ENCODE measurements around the gene RNF10. TPM values are rescaled to one million over a fixed set of nuclear protein-coding genes. Genes with fewer than 3 reads are reported as not detected.

Gene RNF10
- total and polyA plus RNA-seq, 2 donors = 44.8 to 165 TPM

- DNase-seq (ENCODE audit: low read depth in 6 of 9, low spot score in 9 of 9) = no peak
- Histone ChIP-seq H3K4me3 (ENCODE audit: low read length in 2 of 2) (no peak overlapping the region), H3K27me3 (ENCODE audit: control insufficient read depth in 2 of 2, insufficient read depth in 1 of 2, low read length in 1 of 2) (no peaks in the 10 kb centered on the region), H3K27ac (ENCODE audit: low read depth in 1 of 2, low read length in 1 of 2) (no peak overlapping the region), H3K9me3 (ENCODE audit: control insufficient read depth in 2 of 2, insufficient read depth in 1 of 2, low read length in 1 of 2) (no peaks in the 10 kb centered on the region), H3K4me1 (ENCODE audit: control insufficient read depth in 2 of 2, insufficient read depth in 2 of 2, low read length in 2 of 2) (no peaks in the 10 kb centered on the region), H3K36me3 (ENCODE audit: control insufficient read depth in 2 of 2, insufficient read depth in 2 of 2, low read length in 1 of 2) (peaks cover 57 to 81% of the 10 kb centered on the region in 2 donors)
- 95% methylated on average over 3 of the region's 3 CpGs for WGBS
Measured at GRCh38 chr12:120546050-120546386, 11.9 kb downstream of the RNF10 start.

- DNase-seq (ENCODE audit: low read depth in 6 of 9, low spot score in 9 of 9) = no peak
- H3K36me3 ChIP-seq (ENCODE audit: control insufficient read depth in 2 of 2, insufficient read depth in 2 of 2, low read length in 1 of 2) = peaks cover 68 to 70% of the 10 kb centered on the region in 2 donors
- H3K27ac ChIP-seq (ENCODE audit: low read depth in 1 of 2, low read length in 1 of 2) = no peak overlapping the region
- 100% methylated on average over 1 of the region's 1 CpG for WGBS
- H3K4me1 ChIP-seq (ENCODE audit: control insufficient read depth in 2 of 2, insufficient read depth in 2 of 2, low read length in 2 of 2) = no peaks in the 10 kb centered on the region
- H3K4me3 ChIP-seq (ENCODE audit: low read length in 2 of 2) = no peak overlapping the region
- H3K27me3 ChIP-seq (ENCODE audit: control insufficient read depth in 2 of 2, insufficient read depth in 1 of 2, low read length in 1 of 2) = no peaks in the 10 kb centered on the region
- H3K9me3 ChIP-seq (ENCODE audit: control insufficient read depth in 2 of 2, insufficient read depth in 1 of 2, low read length in 1 of 2) = no peaks in the 10 kb centered on the region
Measured at GRCh38 chr12:120554678-120555077, 20.5 kb downstream of the RNF10 start.

GRCh38 chr12:120557589-120557988, 23.4 kb downstream of the RNF10 start:
- H3K36me3 ChIP-seq (ENCODE audit: control insufficient read depth in 2 of 2, insufficient read depth in 2 of 2, low read length in 1 of 2) = peaks cover 70 to 75% of the 10 kb centered on the region in 2 donors
- H3K27ac ChIP-seq (ENCODE audit: low read depth in 1 of 2, low read length in 1 of 2) = no peak overlapping the region
- H3K27me3 ChIP-seq (ENCODE audit: control insufficient read depth in 2 of 2, insufficient read depth in 1 of 2, low read length in 1 of 2) = no peaks in the 10 kb centered on the region
- DNase-seq (ENCODE audit: low read depth in 6 of 9, low spot score in 9 of 9) = no peak
- WGBS = 100% methylated on average over 2 of the region's 2 CpGs
- no peak overlapping the region for H3K4me3 ChIP-seq (ENCODE audit: low read length in 2 of 2)
- no peaks in the 10 kb centered on the region for H3K9me3 ChIP-seq (ENCODE audit: control insufficient read depth in 2 of 2, insufficient read depth in 1 of 2, low read length in 1 of 2)
- H3K4me1 ChIP-seq (ENCODE audit: control insufficient read depth in 2 of 2, insufficient read depth in 2 of 2, low read length in 2 of 2) = no peaks in the 10 kb centered on the region

- no peaks in the 10 kb centered on the region for H3K27me3 ChIP-seq (ENCODE audit: control insufficient read depth in 2 of 2, insufficient read depth in 1 of 2, low read length in 1 of 2)
- H3K9me3 ChIP-seq (ENCODE audit: control insufficient read depth in 2 of 2, insufficient read depth in 1 of 2, low read length in 1 of 2) = no peaks in the 10 kb centered on the region
- H3K27ac ChIP-seq (ENCODE audit: low read depth in 1 of 2, low read length in 1 of 2) = no peak overlapping the region
- H3K4me1 ChIP-seq (ENCODE audit: control insufficient read depth in 2 of 2, insufficient read depth in 2 of 2, low read length in 2 of 2) = no peaks in the 10 kb centered on the region
- H3K4me3 ChIP-seq (ENCODE audit: low read length in 2 of 2) = no peak overlapping the region
- WGBS = 97% methylated on average over 8 of the region's 8 CpGs
- peaks cover 82 to 88% of the 10 kb centered on the region in 2 donors for H3K36me3 ChIP-seq (ENCODE audit: control insufficient read depth in 2 of 2, insufficient read depth in 2 of 2, low read length in 1 of 2)
- no peak for DNase-seq (ENCODE audit: low read depth in 6 of 9, low spot score in 9 of 9)
Measured at GRCh38 chr12:120562906-120563305, 28.8 kb downstream of the RNF10 start.

GRCh38 chr12:120563495-120563894, 29.3 kb downstream of the RNF10 start:
- Histone ChIP-seq H3K4me1 (ENCODE audit: control insufficient read depth in 2 of 2, insufficient read depth in 2 of 2, low read length in 2 of 2) (no peaks in the 10 kb centered on the region), H3K27me3 (ENCODE audit: control insufficient read depth in 2 of 2, insufficient read depth in 1 of 2, low read length in 1 of 2) (no peaks in the 10 kb centered on the region), H3K27ac (ENCODE audit: low read depth in 1 of 2, low read length in 1 of 2) (no peak overlapping the region), H3K36me3 (ENCODE audit: control insufficient read depth in 2 of 2, insufficient read depth in 2 of 2, low read length in 1 of 2) (peaks cover 86 to 92% of the 10 kb centered on the region in 2 donors), H3K4me3 (ENCODE audit: low read length in 2 of 2) (no peak overlapping the region), H3K9me3 (ENCODE audit: control insufficient read depth in 2 of 2, insufficient read depth in 1 of 2, low read length in 1 of 2) (no peaks in the 10 kb centered on the region)
- DNase-seq (ENCODE audit: low read depth in 6 of 9, low spot score in 9 of 9) = no peak
- WGBS = over 99% methylated on average over 11 of the region's 11 CpGs

GRCh38 chr12:120571299-120571698, 37.1 kb downstream of the RNF10 start:
- Histone ChIP-seq H3K4me3 (ENCODE audit: low read length in 2 of 2) (no peak overlapping the region), H3K27me3 (ENCODE audit: control insufficient read depth in 2 of 2, insufficient read depth in 1 of 2, low read length in 1 of 2) (no peaks in the 10 kb centered on the region), H3K36me3 (ENCODE audit: control insufficient read depth in 2 of 2, insufficient read depth in 2 of 2, low read length in 1 of 2) (peaks cover 83 to 87% of the 10 kb centered on the region in 2 donors), H3K9me3 (ENCODE audit: control insufficient read depth in 2 of 2, insufficient read depth in 1 of 2, low read length in 1 of 2) (no peaks in the 10 kb centered on the region), H3K4me1 (ENCODE audit: control insufficient read depth in 2 of 2, insufficient read depth in 2 of 2, low read length in 2 of 2) (no peaks in the 10 kb centered on the region), H3K27ac (ENCODE audit: low read depth in 1 of 2, low read length in 1 of 2) (no peak overlapping the region)
- WGBS = 86% methylated on average over 5 of the region's 5 CpGs
- DNase-seq (ENCODE audit: low read depth in 6 of 9, low spot score in 9 of 9) = no peak

GRCh38 chr12:120573560-120573959, 39.4 kb downstream of the RNF10 start:
- 93% methylated on average over 6 of the region's 6 CpGs for WGBS
- DNase-seq (ENCODE audit: low read depth in 6 of 9, low spot score in 9 of 9) = no peak
- Histone ChIP-seq H3K4me1 (ENCODE audit: control insufficient read depth in 2 of 2, insufficient read depth in 2 of 2, low read length in 2 of 2) (no peaks in the 10 kb centered on the region), H3K36me3 (ENCODE audit: control insufficient read depth in 2 of 2, insufficient read depth in 2 of 2, low read length in 1 of 2) (peaks cover 87 to 91% of the 10 kb centered on the region in 2 donors), H3K27me3 (ENCODE audit: control insufficient read depth in 2 of 2, insufficient read depth in 1 of 2, low read length in 1 of 2) (no peaks in the 10 kb centered on the region), H3K27ac (ENCODE audit: low read depth in 1 of 2, low read length in 1 of 2) (no peak overlapping the region), H3K4me3 (ENCODE audit: low read length in 2 of 2) (no peak overlapping the region), H3K9me3 (ENCODE audit: control insufficient read depth in 2 of 2, insufficient read depth in 1 of 2, low read length in 1 of 2) (no peaks in the 10 kb centered on the region)

GRCh38 chr12:120574106-120574505, 40.0 kb downstream of the RNF10 start:
- Histone ChIP-seq H3K36me3 (ENCODE audit: control insufficient read depth in 2 of 2, insufficient read depth in 2 of 2, low read length in 1 of 2) (peaks cover 89 to 91% of the 10 kb centered on the region in 2 donors), H3K27me3 (ENCODE audit: control insufficient read depth in 2 of 2, insufficient read depth in 1 of 2, low read length in 1 of 2) (no peaks in the 10 kb centered on the region), H3K27ac (ENCODE audit: low read depth in 1 of 2, low read length in 1 of 2) (no peak overlapping the region), H3K4me1 (ENCODE audit: control insufficient read depth in 2 of 2, insufficient read depth in 2 of 2, low read length in 2 of 2) (no peaks in the 10 kb centered on the region), H3K9me3 (ENCODE audit: control insufficient read depth in 2 of 2, insufficient read depth in 1 of 2, low read length in 1 of 2) (no peaks in the 10 kb centered on the region), H3K4me3 (ENCODE audit: low read length in 2 of 2) (no peak overlapping the region)
- DNase-seq (ENCODE audit: low read depth in 6 of 9, low spot score in 9 of 9) = no peak
- 98% methylated on average over 2 of the region's 2 CpGs for WGBS

GRCh38 chr12:120579179-120579578, 45.0 kb downstream of the RNF10 start:
- WGBS = 96% methylated on average over 1 of the region's 1 CpG

More at GRCh38 chr12:120579179-120579578, 45.0 kb downstream of the RNF10 start:
- Histone ChIP-seq H3K36me3 (ENCODE audit: control insufficient read depth in 2 of 2, insufficient read depth in 2 of 2, low read length in 1 of 2) (peaks cover 52 to 55% of the 10 kb centered on the region in 2 donors), H3K4me1 (ENCODE audit: control insufficient read depth in 2 of 2, insufficient read depth in 2 of 2, low read length in 2 of 2) (peaks cover 0 to 19% of the 10 kb centered on the region in 2 donors), H3K4me3 (ENCODE audit: low read length in 2 of 2) (no peak overlapping the region), H3K27me3 (ENCODE audit: control insufficient read depth in 2 of 2, insufficient read depth in 1 of 2, low read length in 1 of 2) (peaks cover 8 to 11% of the 10 kb centered on the region in 2 donors), H3K27ac (ENCODE audit: low read depth in 1 of 2, low read length in 1 of 2) (no peak overlapping the region), H3K9me3 (ENCODE audit: control insufficient read depth in 2 of 2, insufficient read depth in 1 of 2, low read length in 1 of 2) (no peaks in the 10 kb centered on the region)
- no peak for DNase-seq (ENCODE audit: low read depth in 6 of 9, low spot score in 9 of 9)

All from thymus (tissue), 11 donors.